CD4-positive, alpha-beta memory T cell (primary cell): ENCODE results near the gene ATP10B. TPM values are rescaled to one million over a fixed set of nuclear protein-coding genes. Genes with fewer than 3 reads are reported as not detected.
"Not testable (repeated sequence)": the region's sequence is repeated elsewhere in the genome, so short reads cannot be mapped to it uniquely, and the experiment has no call there.

Experiments used
- CTCF ChIA-PET: fragments of 350-600 bp; sonication (Branson Sonifier 250); formaldehyde crosslinking; loops from one replicate; lab custom pipeline; 2021; ENCODE audit warnings: inconsistent platforms; ENCODE audit not compliant: partially characterized antibody; lab: Charles Lee
- POLR2A ChIA-PET: fragments of 350-600 bp; sonication (Branson Sonifier 250); formaldehyde crosslinking; loops from one replicate; lab custom pipeline; 2021; ENCODE audit not compliant: partially characterized antibody; lab: Charles Lee
- DNase-seq, 5 donors: peaks; one replicate each; pipeline versions ENCODE4 v3.0.0 to v3.0.0-alpha.2; 2020 to 2022; ENCODE audit warnings: mixed read lengths in 1 of 5
- H3K27ac ChIP-seq: one replicate; pipeline ENCODE4 v1.7.0; 2013; ENCODE audit warnings: low read depth, low read length
- H3K27me3 ChIP-seq: 2 replicates; pipeline ENCODE4 v1.7.0; 2013; ENCODE audit warnings: mild to moderate bottlenecking, low read length, moderate library complexity; ENCODE audit not compliant: insufficient read depth
- H3K36me3 ChIP-seq: 2 replicates; pipeline ENCODE4 v1.7.0; 2013; ENCODE audit warnings: mild to moderate bottlenecking, low read length, moderate library complexity; ENCODE audit not compliant: insufficient read depth
- H3K4me1 ChIP-seq: 2 replicates; pipeline ENCODE4 v1.7.0; 2013; ENCODE audit warnings: mild to moderate bottlenecking, low read length, moderate library complexity; ENCODE audit not compliant: insufficient read depth
- H3K4me3 ChIP-seq, 2 donors: one replicate each; pipeline ENCODE4 v1.7.0; 2013; ENCODE audit warnings: low read length in 2 of 2, mild to moderate bottlenecking in 1 of 2
- H3K9me3 ChIP-seq, 2 donors: one replicate each; pipeline ENCODE4 v1.7.0; 2013; ENCODE audit warnings: low read length in 2 of 2, control low read depth in 1 of 2; ENCODE audit not compliant: control insufficient read depth in 1 of 2
- H3K27ac Mint-ChIP-seq, 7 donors: one replicate each; pipeline ENCODE4 v1.8.0; 2020 to 2021; ENCODE audit warnings: mixed read lengths in 7 of 7, mild to moderate bottlenecking in 6 of 7, inconsistent platforms in 3 of 7, moderate library complexity in 3 of 7
- H3K27me3 Mint-ChIP-seq, 2 donors: one replicate each; pipeline ENCODE4 v1.8.0; 2020 to 2021; ENCODE audit warnings: mixed read lengths in 2 of 2
- H3K36me3 Mint-ChIP-seq, 2 donors: one replicate each; pipeline ENCODE4 v1.8.0; 2020 to 2021; ENCODE audit warnings: mixed read lengths in 2 of 2, inconsistent platforms in 1 of 2, mild to moderate bottlenecking in 1 of 2
- H3K4me1 Mint-ChIP-seq, 4 donors: one replicate each; pipeline ENCODE4 v1.8.0; 2020 to 2021; ENCODE audit warnings: mixed read lengths in 4 of 4, mild to moderate bottlenecking in 1 of 4
- H3K4me3 Mint-ChIP-seq, 8 donors: one replicate each; pipeline ENCODE4 v1.8.0; 2020 to 2021; ENCODE audit warnings: mixed read lengths in 8 of 8, mild to moderate bottlenecking in 7 of 8, moderate library complexity in 6 of 8, inconsistent platforms in 3 of 8
- H3K9me3 Mint-ChIP-seq, 8 donors: one replicate each; pipeline ENCODE4 v1.8.0; 2020 to 2021; ENCODE audit warnings: mixed read lengths in 8 of 8, mild to moderate bottlenecking in 5 of 8, inconsistent platforms in 3 of 8, moderate library complexity in 1 of 8
- intact Hi-C: fragments of 100-400 bp; cut with micrococcal nuclease; formaldehyde crosslinking; loops from one replicate; pipeline ENCODE4 v1.15.1; 2023
- polyA plus RNA-seq, 2 donors: library from polyadenylated mRNA; unstranded; fragments of 300-500 nt; fragmentation: Illumina TruSeq; gene quantifications; one replicate each; pipeline ENCODE4 v1.2.3, GENCODE V29; 2021
- total RNA-seq, 2 experiments: library from RNA; stranded (reverse); gene quantifications; one replicate each; pipeline ENCODE4 v1.2.3, GENCODE V29; 2021

The ATP10B gene
- total and polyA plus RNA-seq, 4 experiments from 2014 or later = not detected

- H3K27me3 Mint-ChIP-seq = peaks cover 0 to 5% of the 10 kb centered on the region in 2 donors
- no peak overlapping the region for H3K27ac Mint-ChIP-seq
- H3K4me3 Mint-ChIP-seq = no peak overlapping the region
These were observed 109.0 kb downstream of the ATP10B start for GRCh38 chr5:160743027-160743426.

GRCh38 chr5:160742446-160742845 is 109.6 kb downstream of the ATP10B start:
- ChIA-PET CTCF (no interaction called here), POLR2A (no interaction called here)
- Mint-ChIP-seq H3K36me3 (no peaks in the 10 kb centered on the region), H3K4me3 (no peak overlapping the region), H3K27me3 (peaks cover 0 to 3% of the 10 kb centered on the region in 2 donors), H3K27ac (no peak overlapping the region), H3K9me3 (no peaks in the 10 kb centered on the region), H3K4me1 (no peaks in the 10 kb centered on the region)
- DNase-seq = no peak
- no peaks in the 10 kb centered on the region for H3K36me3 ChIP-seq
- no peak overlapping the region for H3K27ac ChIP-seq
- intact Hi-C loops = no loop called here
- no peak overlapping the region for H3K4me3 ChIP-seq
- no peaks in the 10 kb centered on the region for H3K9me3 ChIP-seq
- no peaks in the 10 kb centered on the region for H3K4me1 ChIP-seq
- H3K27me3 ChIP-seq = no peaks in the 10 kb centered on the region

More at GRCh38 chr5:160743027-160743426, 109.0 kb downstream of the ATP10B start:
- ChIA-PET CTCF (no interaction called here), POLR2A (no interaction called here)
- no peaks in the 10 kb centered on the region for H3K4me1 ChIP-seq
- Mint-ChIP-seq H3K4me1 (no peaks in the 10 kb centered on the region), H3K36me3 (no peaks in the 10 kb centered on the region), H3K9me3 (no peaks in the 10 kb centered on the region)
- no peak overlapping the region for H3K27ac ChIP-seq
- DNase-seq = no peak
- intact Hi-C loops = no loop called here
- no peaks in the 10 kb centered on the region for H3K36me3 ChIP-seq
- no peak overlapping the region for H3K4me3 ChIP-seq
- no peaks in the 10 kb centered on the region for H3K9me3 ChIP-seq
- no peaks in the 10 kb centered on the region for H3K27me3 ChIP-seq

GRCh38 chr5:160727296-160727997 is 124.6 kb downstream of the ATP10B start:
- ChIA-PET CTCF (no interaction called here), POLR2A (no interaction called here)

GRCh38 chr5:160726721-160727120 is 125.3 kb downstream of the ATP10B start:
- intact Hi-C loops = no loop called here
- Histone ChIP-seq H3K27me3 (peaks cover 4% of the 10 kb centered on the region), H3K4me3 (no peak overlapping the region), H3K36me3 (no peaks in the 10 kb centered on the region), H3K4me1 (no peaks in the 10 kb centered on the region), H3K27ac (no peak overlapping the region), H3K9me3 (no peaks in the 10 kb centered on the region)
- Mint-ChIP-seq H3K4me1 (no peaks in the 10 kb centered on the region), H3K27ac (no peak overlapping the region), H3K9me3 (peaks cover 0 to 4% (median 0%) of the 10 kb centered on the region in 8 donors), H3K36me3 (no peaks in the 10 kb centered on the region), H3K4me3 (no peak overlapping the region), H3K27me3 (peaks cover 9 to 10% of the 10 kb centered on the region in 2 donors)
- DNase-seq = no peak
- ChIA-PET CTCF (no interaction called here), POLR2A (no interaction called here)

More at GRCh38 chr5:160727296-160727997, 124.6 kb downstream of the ATP10B start:
- Histone ChIP-seq H3K4me1 (no peaks in the 10 kb centered on the region), H3K4me3 (no peak overlapping the region), H3K36me3 (no peaks in the 10 kb centered on the region), H3K27me3 (peaks cover 4% of the 10 kb centered on the region), H3K27ac (no peak overlapping the region), H3K9me3 (no peaks in the 10 kb centered on the region)
- Mint-ChIP-seq H3K27ac (no peak overlapping the region), H3K9me3 (peaks cover 0 to 4% (median 0%) of the 10 kb centered on the region in 8 donors), H3K4me1 (no peaks in the 10 kb centered on the region), H3K4me3 (no peak overlapping the region), H3K36me3 (no peaks in the 10 kb centered on the region), H3K27me3 (peaks cover 9 to 10% of the 10 kb centered on the region in 2 donors)
- intact Hi-C loops = no loop called here
- no peak for DNase-seq

- Histone ChIP-seq H3K36me3 (no peaks in the 10 kb centered on the region), H3K9me3 (no peaks in the 10 kb centered on the region), H3K27me3 (no peaks in the 10 kb centered on the region), H3K4me1 (no peaks in the 10 kb centered on the region), H3K27ac (no peak overlapping the region), H3K4me3 (no peak overlapping the region)
- no peaks in the 10 kb centered on the region for H3K4me1 Mint-ChIP-seq
- no peak overlapping the region for H3K4me3 Mint-ChIP-seq
- POLR2A ChIA-PET = no interaction called here
- no peaks in the 10 kb centered on the region for H3K36me3 Mint-ChIP-seq
- no peak for DNase-seq
- H3K9me3 Mint-ChIP-seq = no peaks in the 10 kb centered on the region
- intact Hi-C loops = no loop called here
- H3K27ac Mint-ChIP-seq = no peak overlapping the region
- H3K27me3 Mint-ChIP-seq = no peaks in the 10 kb centered on the region
- CTCF ChIA-PET = no interaction called here
These were observed 131.2 kb downstream of the ATP10B start for GRCh38 chr5:160720822-160721221.

GRCh38 chr5:160715508-160715907 is 136.5 kb downstream of the ATP10B start:
- H3K27ac ChIP-seq, H3K27me3 Mint-ChIP-seq, H3K27ac Mint-ChIP-seq, CTCF ChIA-PET, H3K9me3 Mint-ChIP-seq, H3K27me3 ChIP-seq, intact Hi-C loops, H3K4me3 ChIP-seq, H3K4me3 Mint-ChIP-seq, POLR2A ChIA-PET, H3K4me1 ChIP-seq, H3K36me3 ChIP-seq, DNase-seq, H3K4me1 Mint-ChIP-seq, H3K9me3 ChIP-seq, H3K36me3 Mint-ChIP-seq: not testable (repeated sequence)

GRCh38 chr5:160703547-160704189 is 148.3 kb downstream of the ATP10B start:
- Histone ChIP-seq H3K27me3 (no peaks in the 10 kb centered on the region), H3K36me3 (no peaks in the 10 kb centered on the region), H3K4me1 (no peaks in the 10 kb centered on the region), H3K4me3 (no peak overlapping the region), H3K27ac (no peak overlapping the region), H3K9me3 (no peaks in the 10 kb centered on the region)
- no peak for DNase-seq
- Mint-ChIP-seq H3K27ac (no peak overlapping the region), H3K4me3 (no peak overlapping the region), H3K36me3 (no peaks in the 10 kb centered on the region), H3K4me1 (no peaks in the 10 kb centered on the region), H3K27me3 (no peaks in the 10 kb centered on the region), H3K9me3 (peaks cover 0 to 1% (median 0%) of the 10 kb centered on the region in 8 donors)
- ChIA-PET CTCF (no interaction called here), POLR2A (no interaction called here)
- intact Hi-C loops = no loop called here
